WTC11 (cell line): Measurements from ENCODE around the gene ASB15. TPM values are rescaled to one million over a fixed set of nuclear protein-coding genes. Genes with fewer than 3 reads are reported as not detected.

Experiments
- ATAC-seq: fragments of 200-7000 bp; cut with Tn5 transposase; 2 replicates; pipeline ENCODE4 v1.10.0; 2021; ENCODE audit warnings: mild to moderate bottlenecking, moderate library complexity
- CTCF ChIA-PET: fragments of 300-600 bp; sonication (Branson Sonifier 250); formaldehyde crosslinking; loops from one replicate; lab custom pipeline; 2021; ENCODE audit warnings: antibody characterized with exemption; lab: Charles Lee
- POLR2A ChIA-PET: fragments of 350-600 bp; sonication (Branson Sonifier 250); formaldehyde crosslinking; loops from one replicate; lab custom pipeline; 2021; ENCODE audit warnings: antibody characterized with exemption; lab: Charles Lee
- DNase-seq: peaks from one replicate; pipeline ENCODE4 v3.0.0; 2021; ENCODE audit warnings: low spot score
- H3K27ac Mint-ChIP-seq: 2 replicates; pipeline ENCODE4 v1.8.0; 2021; ENCODE audit warnings: mixed read lengths
- H3K27me3 Mint-ChIP-seq: 2 replicates; pipeline ENCODE4 v1.8.0; 2021; ENCODE audit warnings: low read depth, mild to moderate bottlenecking, moderate library complexity, mixed read lengths
- H3K36me3 Mint-ChIP-seq: 2 replicates; pipeline ENCODE4 v1.8.0; 2021; ENCODE audit warnings: mixed read lengths
- H3K4me1 Mint-ChIP-seq: 2 replicates; pipeline ENCODE4 v1.8.0; 2022; ENCODE audit warnings: mixed read lengths
- H3K4me3 Mint-ChIP-seq: 2 replicates; pipeline ENCODE4 v1.8.0; 2021; ENCODE audit warnings: mild to moderate bottlenecking, moderate library complexity, mixed read lengths
- H3K9me3 Mint-ChIP-seq: 2 replicates; pipeline ENCODE4 v1.8.0; 2021; ENCODE audit warnings: mixed read lengths
- CREM ChIP-seq: sonication (generic); formaldehyde crosslinking; IDR thresholded peaks from 2 replicates; pipeline ENCODE4 v1.8.1; 2022; ENCODE audit warnings: mild to moderate bottlenecking, missing genetic modification reagents, moderate library complexity
- EMX1 ChIP-seq: fragments of 250-450 bp; sonication (Bioruptor Pico); IDR thresholded peaks from 2 replicates; pipeline ENCODE4 v1.8.0; 2021; ENCODE audit warnings: mild to moderate bottlenecking
- FOXJ3 ChIP-seq: sonication (generic); formaldehyde crosslinking; IDR thresholded peaks from 2 replicates; pipeline ENCODE4 v1.9.0; 2021; ENCODE audit warnings: missing genetic modification reagents, mild to moderate bottlenecking, borderline replicate concordance
- FOXP1 ChIP-seq: sonication (generic); formaldehyde crosslinking; IDR thresholded peaks from 2 replicates; pipeline ENCODE4 v1.8.0; 2022; ENCODE audit warnings: missing genetic modification reagents, mild to moderate bottlenecking, moderate library complexity, borderline replicate concordance
- KAT7 ChIP-seq: sonication (generic); formaldehyde crosslinking; IDR thresholded peaks from 2 replicates; pipeline ENCODE4 v1.8.1; 2023; ENCODE audit warnings: missing genetic modification reagents, mild to moderate bottlenecking, borderline replicate concordance
- MYBL2 ChIP-seq: sonication (generic); formaldehyde crosslinking; IDR thresholded peaks from 2 replicates; pipeline ENCODE4 v1.8.1; 2023; ENCODE audit warnings: mild to moderate bottlenecking, moderate library complexity, missing genetic modification reagents
- PRRX2 ChIP-seq: fragments of 250-450 bp; sonication (Bioruptor Pico); IDR thresholded peaks from 2 replicates; pipeline ENCODE4 v1.8.0; 2021; ENCODE audit warnings: mild to moderate bottlenecking
- ZBTB21 ChIP-seq: sonication (generic); formaldehyde crosslinking; IDR thresholded peaks from 2 replicates; pipeline ENCODE4 v1.8.1; 2023; ENCODE audit warnings: mild to moderate bottlenecking, missing genetic modification reagents, borderline replicate concordance
- ZNF232 ChIP-seq: sonication (generic); formaldehyde crosslinking; IDR thresholded peaks from 2 replicates; pipeline ENCODE4 v1.8.0; 2022; ENCODE audit warnings: mild to moderate bottlenecking, missing genetic modification reagents
- total RNA-seq: library from RNA; stranded (reverse); gene quantifications from 3 replicates; pipeline ENCODE4 v1.2.3, GENCODE V29; 2021
- TF ChIP-seq, protein P1 (sequence below): sonication (generic); formaldehyde crosslinking; IDR thresholded peaks from 2 replicates; pipeline ENCODE4 v1.8.1; 2023; ENCODE audit warnings: mild to moderate bottlenecking, moderate library complexity, missing genetic modification reagents
- TF ChIP-seq, protein P2 (sequence below): sonication (generic); formaldehyde crosslinking; IDR thresholded peaks from 2 replicates; pipeline ENCODE4 v1.8.0; 2023; ENCODE audit warnings: missing genetic modification reagents
- TF ChIP-seq, protein P3 (sequence below): fragments of 250-450 bp; sonication (Bioruptor Pico); IDR thresholded peaks from 2 replicates; pipeline ENCODE4 v2.1.2; 2022; ENCODE audit warnings: mild to moderate bottlenecking, moderate library complexity
- TF ChIP-seq, protein P4 (sequence below): fragments of 250-450 bp; sonication (Bioruptor Pico); IDR thresholded peaks from 2 replicates; pipeline ENCODE4 v1.8.0; 2021; ENCODE audit warnings: mild to moderate bottlenecking
- TF ChIP-seq, protein P5 (sequence below): sonication (generic); formaldehyde crosslinking; IDR thresholded peaks from 2 replicates; pipeline ENCODE4 v1.8.1; 2023; ENCODE audit warnings: mild to moderate bottlenecking, missing genetic modification reagents, moderate library complexity
- TF ChIP-seq, protein P6 (sequence below): sonication (generic); formaldehyde crosslinking; IDR thresholded peaks from 2 replicates; pipeline ENCODE4 v1.8.0; 2022; ENCODE audit warnings: mild to moderate bottlenecking, missing genetic modification reagents
- TF ChIP-seq, protein P7 (sequence below): sonication (generic); formaldehyde crosslinking; IDR thresholded peaks from 2 replicates; pipeline ENCODE4 v1.8.1; 2023; ENCODE audit warnings: mild to moderate bottlenecking, missing genetic modification reagents, borderline replicate concordance
- TF ChIP-seq, protein P8 (sequence below): sonication (generic); formaldehyde crosslinking; IDR thresholded peaks from 2 replicates; pipeline ENCODE4 v1.8.0; 2023; ENCODE audit warnings: mild to moderate bottlenecking, missing genetic modification reagents
- TF ChIP-seq, protein P9 (sequence below): sonication (generic); formaldehyde crosslinking; IDR thresholded peaks from 2 replicates; pipeline ENCODE4 v1.8.0; 2022; ENCODE audit warnings: mild to moderate bottlenecking, missing genetic modification reagents
- TF ChIP-seq, protein P10 (sequence below): fragments of 250-450 bp; sonication (Bioruptor Pico); IDR thresholded peaks from 2 replicates; pipeline ENCODE4 v1.9.0; 2021; ENCODE audit warnings: mild to moderate bottlenecking

Gene ASB15
- total RNA-seq, 1 experiment from 2014 or later, result not detected

DNA sequence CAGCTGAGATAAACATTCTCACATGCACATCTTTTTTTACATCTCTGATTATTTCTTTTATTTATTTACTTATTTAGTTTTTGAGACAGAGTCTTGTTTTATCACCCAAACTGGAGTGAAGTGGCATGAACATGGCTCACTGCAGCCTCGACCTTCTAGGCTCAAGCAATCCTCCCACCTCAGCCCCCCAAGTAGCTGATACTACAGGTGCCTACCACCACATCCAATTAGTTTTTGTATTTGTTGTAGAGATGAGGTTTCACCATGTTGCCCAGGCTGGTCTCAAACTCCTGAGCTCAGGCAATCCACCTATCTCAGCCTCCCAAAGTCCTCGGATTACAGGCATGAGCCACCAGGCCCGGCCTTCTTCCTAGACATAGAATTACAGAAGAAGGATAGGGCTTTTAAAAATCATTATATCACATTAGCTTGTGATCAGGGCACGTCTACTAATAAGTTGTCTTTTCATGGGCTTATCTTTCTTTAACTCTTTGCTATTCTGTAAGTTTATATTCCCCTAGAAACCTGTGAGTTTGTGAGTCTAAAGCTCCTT, 5.9 kb downstream of the ASB15 start:
- H3K36me3 Mint-ChIP-seq, result no peaks in the 10 kb centered on the region
- TF ChIP-seq, protein P1, sequence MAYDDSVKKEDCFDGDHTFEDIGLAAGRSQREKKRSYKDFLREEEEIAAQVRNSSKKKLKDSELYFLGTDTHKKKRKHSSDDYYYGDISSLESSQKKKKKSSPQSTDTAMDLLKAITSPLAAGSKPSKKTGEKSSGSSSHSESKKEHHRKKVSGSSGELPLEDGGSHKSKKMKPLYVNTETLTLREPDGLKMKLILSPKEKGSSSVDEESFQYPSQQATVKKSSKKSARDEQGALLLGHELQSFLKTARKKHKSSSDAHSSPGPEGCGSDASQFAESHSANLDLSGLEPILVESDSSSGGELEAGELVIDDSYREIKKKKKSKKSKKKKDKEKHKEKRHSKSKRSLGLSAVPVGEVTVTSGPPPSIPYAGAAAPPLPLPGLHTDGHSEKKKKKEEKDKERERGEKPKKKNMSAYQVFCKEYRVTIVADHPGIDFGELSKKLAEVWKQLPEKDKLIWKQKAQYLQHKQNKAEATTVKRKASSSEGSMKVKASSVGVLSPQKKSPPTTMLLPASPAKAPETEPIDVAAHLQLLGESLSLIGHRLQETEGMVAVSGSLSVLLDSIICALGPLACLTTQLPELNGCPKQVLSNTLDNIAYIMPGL (CRISPR knock-in tag), result no peak
- no peak for TF ChIP-seq FOXJ3 (CRISPR knock-in tag)
- TF ChIP-seq EMX1 (CRISPR knock-in tag), result no peak
- TF ChIP-seq, protein P2, sequence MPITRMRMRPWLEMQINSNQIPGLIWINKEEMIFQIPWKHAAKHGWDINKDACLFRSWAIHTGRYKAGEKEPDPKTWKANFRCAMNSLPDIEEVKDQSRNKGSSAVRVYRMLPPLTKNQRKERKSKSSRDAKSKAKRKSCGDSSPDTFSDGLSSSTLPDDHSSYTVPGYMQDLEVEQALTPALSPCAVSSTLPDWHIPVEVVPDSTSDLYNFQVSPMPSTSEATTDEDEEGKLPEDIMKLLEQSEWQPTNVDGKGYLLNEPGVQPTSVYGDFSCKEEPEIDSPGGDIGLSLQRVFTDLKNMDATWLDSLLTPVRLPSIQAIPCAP (CRISPR knock-in tag), result no peak
- TF ChIP-seq CREM, result no peak
- TF ChIP-seq, protein P3, sequence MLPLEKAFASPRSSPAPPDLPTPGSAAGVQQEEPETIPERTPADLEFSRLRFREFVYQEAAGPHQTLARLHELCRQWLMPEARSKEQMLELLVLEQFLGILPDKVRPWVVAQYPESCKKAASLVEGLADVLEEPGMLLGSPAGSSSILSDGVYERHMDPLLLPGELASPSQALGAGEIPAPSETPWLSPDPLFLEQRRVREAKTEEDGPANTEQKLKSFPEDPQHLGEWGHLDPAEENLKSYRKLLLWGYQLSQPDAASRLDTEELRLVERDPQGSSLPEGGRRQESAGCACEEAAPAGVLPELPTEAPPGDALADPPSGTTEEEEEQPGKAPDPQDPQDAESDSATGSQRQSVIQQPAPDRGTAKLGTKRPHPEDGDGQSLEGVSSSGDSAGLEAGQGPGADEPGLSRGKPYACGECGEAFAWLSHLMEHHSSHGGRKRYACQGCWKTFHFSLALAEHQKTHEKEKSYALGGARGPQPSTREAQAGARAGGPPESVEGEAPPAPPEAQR (CRISPR knock-in tag), result no peak
- TF ChIP-seq PRRX2 (CRISPR knock-in tag), result no peak
- no peak for TF ChIP-seq KAT7 (CRISPR knock-in tag)
- TF ChIP-seq, protein P4, sequence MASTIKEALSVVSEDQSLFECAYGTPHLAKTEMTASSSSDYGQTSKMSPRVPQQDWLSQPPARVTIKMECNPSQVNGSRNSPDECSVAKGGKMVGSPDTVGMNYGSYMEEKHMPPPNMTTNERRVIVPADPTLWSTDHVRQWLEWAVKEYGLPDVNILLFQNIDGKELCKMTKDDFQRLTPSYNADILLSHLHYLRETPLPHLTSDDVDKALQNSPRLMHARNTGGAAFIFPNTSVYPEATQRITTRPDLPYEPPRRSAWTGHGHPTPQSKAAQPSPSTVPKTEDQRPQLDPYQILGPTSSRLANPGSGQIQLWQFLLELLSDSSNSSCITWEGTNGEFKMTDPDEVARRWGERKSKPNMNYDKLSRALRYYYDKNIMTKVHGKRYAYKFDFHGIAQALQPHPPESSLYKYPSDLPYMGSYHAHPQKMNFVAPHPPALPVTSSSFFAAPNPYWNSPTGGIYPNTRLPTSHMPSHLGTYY, result no peak
- no peak for TF ChIP-seq FOXP1 (CRISPR knock-in tag)
- TF ChIP-seq, protein P5, sequence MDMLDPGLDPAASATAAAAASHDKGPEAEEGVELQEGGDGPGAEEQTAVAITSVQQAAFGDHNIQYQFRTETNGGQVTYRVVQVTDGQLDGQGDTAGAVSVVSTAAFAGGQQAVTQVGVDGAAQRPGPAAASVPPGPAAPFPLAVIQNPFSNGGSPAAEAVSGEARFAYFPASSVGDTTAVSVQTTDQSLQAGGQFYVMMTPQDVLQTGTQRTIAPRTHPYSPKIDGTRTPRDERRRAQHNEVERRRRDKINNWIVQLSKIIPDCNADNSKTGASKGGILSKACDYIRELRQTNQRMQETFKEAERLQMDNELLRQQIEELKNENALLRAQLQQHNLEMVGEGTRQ (CRISPR knock-in tag), result no peak
- TF ChIP-seq, protein P6, sequence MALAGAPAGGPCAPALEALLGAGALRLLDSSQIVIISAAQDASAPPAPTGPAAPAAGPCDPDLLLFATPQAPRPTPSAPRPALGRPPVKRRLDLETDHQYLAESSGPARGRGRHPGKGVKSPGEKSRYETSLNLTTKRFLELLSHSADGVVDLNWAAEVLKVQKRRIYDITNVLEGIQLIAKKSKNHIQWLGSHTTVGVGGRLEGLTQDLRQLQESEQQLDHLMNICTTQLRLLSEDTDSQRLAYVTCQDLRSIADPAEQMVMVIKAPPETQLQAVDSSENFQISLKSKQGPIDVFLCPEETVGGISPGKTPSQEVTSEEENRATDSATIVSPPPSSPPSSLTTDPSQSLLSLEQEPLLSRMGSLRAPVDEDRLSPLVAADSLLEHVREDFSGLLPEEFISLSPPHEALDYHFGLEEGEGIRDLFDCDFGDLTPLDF (CRISPR knock-in tag), result no peak
- TF ChIP-seq, protein P7, sequence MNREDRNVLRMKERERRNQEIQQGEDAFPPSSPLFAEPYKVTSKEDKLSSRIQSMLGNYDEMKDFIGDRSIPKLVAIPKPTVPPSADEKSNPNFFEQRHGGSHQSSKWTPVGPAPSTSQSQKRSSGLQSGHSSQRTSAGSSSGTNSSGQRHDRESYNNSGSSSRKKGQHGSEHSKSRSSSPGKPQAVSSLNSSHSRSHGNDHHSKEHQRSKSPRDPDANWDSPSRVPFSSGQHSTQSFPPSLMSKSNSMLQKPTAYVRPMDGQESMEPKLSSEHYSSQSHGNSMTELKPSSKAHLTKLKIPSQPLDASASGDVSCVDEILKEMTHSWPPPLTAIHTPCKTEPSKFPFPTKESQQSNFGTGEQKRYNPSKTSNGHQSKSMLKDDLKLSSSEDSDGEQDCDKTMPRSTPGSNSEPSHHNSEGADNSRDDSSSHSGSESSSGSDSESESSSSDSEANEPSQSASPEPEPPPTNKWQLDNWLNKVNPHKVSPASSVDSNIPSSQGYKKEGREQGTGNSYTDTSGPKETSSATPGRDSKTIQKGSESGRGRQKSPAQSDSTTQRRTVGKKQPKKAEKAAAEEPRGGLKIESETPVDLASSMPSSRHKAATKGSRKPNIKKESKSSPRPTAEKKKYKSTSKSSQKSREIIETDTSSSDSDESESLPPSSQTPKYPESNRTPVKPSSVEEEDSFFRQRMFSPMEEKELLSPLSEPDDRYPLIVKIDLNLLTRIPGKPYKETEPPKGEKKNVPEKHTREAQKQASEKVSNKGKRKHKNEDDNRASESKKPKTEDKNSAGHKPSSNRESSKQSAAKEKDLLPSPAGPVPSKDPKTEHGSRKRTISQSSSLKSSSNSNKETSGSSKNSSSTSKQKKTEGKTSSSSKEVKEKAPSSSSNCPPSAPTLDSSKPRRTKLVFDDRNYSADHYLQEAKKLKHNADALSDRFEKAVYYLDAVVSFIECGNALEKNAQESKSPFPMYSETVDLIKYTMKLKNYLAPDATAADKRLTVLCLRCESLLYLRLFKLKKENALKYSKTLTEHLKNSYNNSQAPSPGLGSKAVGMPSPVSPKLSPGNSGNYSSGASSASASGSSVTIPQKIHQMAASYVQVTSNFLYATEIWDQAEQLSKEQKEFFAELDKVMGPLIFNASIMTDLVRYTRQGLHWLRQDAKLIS (CRISPR knock-in tag), result no peak
- TF ChIP-seq, protein P8, sequence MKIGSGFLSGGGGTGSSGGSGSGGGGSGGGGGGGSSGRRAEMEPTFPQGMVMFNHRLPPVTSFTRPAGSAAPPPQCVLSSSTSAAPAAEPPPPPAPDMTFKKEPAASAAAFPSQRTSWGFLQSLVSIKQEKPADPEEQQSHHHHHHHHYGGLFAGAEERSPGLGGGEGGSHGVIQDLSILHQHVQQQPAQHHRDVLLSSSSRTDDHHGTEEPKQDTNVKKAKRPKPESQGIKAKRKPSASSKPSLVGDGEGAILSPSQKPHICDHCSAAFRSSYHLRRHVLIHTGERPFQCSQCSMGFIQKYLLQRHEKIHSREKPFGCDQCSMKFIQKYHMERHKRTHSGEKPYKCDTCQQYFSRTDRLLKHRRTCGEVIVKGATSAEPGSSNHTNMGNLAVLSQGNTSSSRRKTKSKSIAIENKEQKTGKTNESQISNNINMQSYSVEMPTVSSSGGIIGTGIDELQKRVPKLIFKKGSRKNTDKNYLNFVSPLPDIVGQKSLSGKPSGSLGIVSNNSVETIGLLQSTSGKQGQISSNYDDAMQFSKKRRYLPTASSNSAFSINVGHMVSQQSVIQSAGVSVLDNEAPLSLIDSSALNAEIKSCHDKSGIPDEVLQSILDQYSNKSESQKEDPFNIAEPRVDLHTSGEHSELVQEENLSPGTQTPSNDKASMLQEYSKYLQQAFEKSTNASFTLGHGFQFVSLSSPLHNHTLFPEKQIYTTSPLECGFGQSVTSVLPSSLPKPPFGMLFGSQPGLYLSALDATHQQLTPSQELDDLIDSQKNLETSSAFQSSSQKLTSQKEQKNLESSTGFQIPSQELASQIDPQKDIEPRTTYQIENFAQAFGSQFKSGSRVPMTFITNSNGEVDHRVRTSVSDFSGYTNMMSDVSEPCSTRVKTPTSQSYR (CRISPR knock-in tag), result no peak
- no peak for TF ChIP-seq ZBTB21
- TF ChIP-seq, protein P9, sequence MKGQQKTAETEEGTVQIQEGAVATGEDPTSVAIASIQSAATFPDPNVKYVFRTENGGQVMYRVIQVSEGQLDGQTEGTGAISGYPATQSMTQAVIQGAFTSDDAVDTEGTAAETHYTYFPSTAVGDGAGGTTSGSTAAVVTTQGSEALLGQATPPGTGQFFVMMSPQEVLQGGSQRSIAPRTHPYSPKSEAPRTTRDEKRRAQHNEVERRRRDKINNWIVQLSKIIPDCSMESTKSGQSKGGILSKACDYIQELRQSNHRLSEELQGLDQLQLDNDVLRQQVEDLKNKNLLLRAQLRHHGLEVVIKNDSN (CRISPR knock-in tag), result no peak
- TF ChIP-seq, protein P10, sequence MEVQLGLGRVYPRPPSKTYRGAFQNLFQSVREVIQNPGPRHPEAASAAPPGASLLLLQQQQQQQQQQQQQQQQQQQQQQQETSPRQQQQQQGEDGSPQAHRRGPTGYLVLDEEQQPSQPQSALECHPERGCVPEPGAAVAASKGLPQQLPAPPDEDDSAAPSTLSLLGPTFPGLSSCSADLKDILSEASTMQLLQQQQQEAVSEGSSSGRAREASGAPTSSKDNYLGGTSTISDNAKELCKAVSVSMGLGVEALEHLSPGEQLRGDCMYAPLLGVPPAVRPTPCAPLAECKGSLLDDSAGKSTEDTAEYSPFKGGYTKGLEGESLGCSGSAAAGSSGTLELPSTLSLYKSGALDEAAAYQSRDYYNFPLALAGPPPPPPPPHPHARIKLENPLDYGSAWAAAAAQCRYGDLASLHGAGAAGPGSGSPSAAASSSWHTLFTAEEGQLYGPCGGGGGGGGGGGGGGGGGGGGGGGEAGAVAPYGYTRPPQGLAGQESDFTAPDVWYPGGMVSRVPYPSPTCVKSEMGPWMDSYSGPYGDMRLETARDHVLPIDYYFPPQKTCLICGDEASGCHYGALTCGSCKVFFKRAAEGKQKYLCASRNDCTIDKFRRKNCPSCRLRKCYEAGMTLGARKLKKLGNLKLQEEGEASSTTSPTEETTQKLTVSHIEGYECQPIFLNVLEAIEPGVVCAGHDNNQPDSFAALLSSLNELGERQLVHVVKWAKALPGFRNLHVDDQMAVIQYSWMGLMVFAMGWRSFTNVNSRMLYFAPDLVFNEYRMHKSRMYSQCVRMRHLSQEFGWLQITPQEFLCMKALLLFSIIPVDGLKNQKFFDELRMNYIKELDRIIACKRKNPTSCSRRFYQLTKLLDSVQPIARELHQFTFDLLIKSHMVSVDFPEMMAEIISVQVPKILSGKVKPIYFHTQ (CRISPR knock-in tag), result no peak
- TF ChIP-seq MYBL2 (CRISPR knock-in tag), result no peak
- TF ChIP-seq ZNF232, result no peak

More for the DNA sequence above, 5.9 kb downstream of the ASB15 start:
- ChIA-PET CTCF (interaction anchor here (1.2 kb wide), 1 partner anchor 12 kb away, joined by 3 read pairs; no protein-coding TSS in a partner anchor), POLR2A (no interaction called here)
- ATAC-seq, result no peak
- Mint-ChIP-seq H3K27me3 (no peaks in the 10 kb centered on the region), H3K9me3 (peaks cover 3% of the 10 kb centered on the region; the same call in 1 of the 2 replicates), H3K4me3 (no peak overlapping the region), H3K27ac (no peak overlapping the region), H3K4me1 (no peaks in the 10 kb centered on the region)
- DNase-seq, result no peak
